CD4-positive, alpha-beta T cell treated with Interleukin-21 for 1 hour (primary cell): ENCODE measurements around the gene TSPAN3.

Experiments used
- DNase-seq: peaks from one replicate; pipeline ENCODE4 v3.0.0-alpha.2; 2020

TSPAN3 gene

DNA sequence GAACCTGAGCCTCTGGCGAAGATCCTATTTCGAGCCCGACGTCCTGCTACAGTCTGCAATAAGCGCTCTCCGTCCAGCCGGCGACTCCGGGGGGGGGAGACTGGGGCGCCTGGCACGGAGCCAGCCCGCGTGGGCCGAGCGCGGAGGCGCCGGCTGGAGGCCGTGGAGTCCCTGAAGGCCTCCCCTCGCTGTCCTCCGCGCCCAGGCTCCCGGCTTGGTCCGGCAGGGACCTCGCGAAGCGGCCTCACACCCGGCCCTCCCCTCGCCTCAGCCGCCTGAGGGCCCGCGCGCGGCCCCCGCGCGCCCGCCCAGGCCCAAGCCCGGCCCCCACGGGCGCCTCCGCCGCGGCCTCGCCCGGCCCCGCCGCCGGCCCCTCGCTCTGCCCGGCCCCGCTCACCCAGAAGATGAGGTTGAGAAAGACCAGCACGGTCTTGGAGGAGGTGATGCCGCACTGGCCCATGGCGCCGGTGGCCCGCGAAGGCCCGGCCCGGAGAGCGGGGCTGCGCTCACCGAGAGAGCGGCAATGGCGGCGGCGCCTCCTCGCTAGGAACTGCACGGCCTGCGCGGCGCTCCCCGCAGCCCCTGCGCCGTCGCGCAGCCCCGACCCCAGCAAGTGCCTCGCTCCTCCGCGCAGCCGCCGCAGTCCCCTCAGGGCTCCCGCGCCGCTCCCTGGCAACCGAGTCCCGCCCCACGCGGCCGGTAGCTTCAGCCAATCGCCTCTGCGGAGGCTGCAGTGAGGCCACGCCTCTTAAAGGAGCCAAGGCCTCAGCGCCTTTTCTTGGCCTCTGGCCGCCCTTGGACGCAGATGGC, at the start of gene TSPAN3:
TSS of gene TSPAN3 (minus strand) at position 615 of the 810 bp plus-strand sequence. CDS start at position 460, 155 bp downstream.
- peak; percentile 93 for DNase-seq

DNA sequence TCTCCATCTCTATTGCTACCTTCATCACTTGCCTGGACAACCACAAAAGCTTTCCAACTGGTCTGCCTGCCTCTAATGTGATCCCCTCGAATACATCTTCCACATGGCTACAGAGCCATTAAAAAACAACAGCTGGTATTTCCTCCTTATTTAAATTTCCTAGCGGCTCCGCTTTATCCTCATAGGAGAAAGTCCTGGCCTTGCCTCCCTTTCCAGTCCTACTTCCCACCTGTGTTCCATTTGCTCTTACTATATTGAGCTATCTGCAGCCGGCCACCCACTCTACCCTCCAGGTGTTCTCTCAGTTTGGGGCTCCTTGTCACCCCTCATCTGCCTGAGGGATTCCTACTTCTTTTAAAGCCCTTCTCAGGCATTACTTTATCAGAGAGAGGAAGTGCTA, 49.7 kb upstream of the TSPAN3 start:
- DNase-seq: no peak

DNA sequence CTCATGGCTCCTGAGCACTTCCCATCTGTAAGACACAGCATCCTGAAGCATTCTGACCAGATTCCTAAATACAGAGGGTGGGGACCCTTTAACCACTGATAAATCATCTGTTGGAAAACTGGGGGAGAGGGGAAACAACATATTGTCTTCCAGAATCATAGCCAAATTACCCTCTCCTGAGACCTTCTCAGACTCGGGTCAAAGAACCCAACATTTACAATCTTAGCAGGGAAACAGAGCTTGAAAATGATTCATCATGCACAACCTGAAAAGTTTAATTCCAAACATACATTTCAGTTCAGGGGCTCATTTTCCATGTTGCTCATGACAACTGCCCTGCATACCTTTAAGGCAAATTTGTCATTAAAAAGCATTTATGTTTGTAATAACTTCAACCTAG, 48.5 kb upstream of the TSPAN3 start:
- DNase-seq: no peak

DNA sequence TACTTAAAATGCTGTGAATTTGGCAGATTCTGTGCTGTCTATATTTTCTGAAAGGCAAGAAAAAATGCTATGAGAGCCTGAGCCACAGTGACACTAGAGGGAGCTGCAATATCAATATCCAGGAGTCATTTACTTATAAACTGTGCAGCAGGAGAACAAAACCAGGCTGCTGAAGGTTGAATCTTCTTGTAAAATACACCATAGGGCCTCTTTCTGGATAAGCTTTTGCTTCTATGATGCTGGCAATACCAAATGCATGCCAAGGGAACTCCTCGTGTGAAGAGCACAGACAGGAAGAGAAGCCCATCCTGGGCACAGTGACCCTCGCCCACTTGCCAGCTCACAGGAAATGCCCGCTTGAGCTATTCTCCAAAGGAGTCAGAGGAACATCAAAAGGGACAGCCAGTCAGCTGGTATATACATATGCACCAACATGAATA, 48.0 kb upstream of the TSPAN3 start:
- DNase-seq: peak; percentile 53

DNA sequence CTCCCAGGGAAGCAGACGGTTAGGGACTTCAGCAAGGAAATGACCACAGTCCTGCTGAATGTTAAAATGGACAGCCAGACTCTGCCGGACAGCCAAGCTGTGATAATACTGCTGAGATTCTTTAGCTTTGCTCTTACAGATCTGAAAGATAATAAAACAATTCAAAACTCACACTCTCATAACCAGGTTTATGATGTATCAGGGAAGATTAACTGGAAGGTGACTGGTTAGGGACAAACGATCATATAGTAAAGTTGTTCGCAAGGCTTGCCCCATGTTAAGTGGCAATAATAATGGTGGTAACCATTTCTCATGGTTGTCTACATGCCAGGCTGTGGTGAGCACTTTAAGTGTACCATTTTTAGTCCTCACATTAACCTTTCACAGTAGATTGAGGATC, 44.3 kb upstream of the TSPAN3 start:
- DNase-seq: no peak

DNA sequence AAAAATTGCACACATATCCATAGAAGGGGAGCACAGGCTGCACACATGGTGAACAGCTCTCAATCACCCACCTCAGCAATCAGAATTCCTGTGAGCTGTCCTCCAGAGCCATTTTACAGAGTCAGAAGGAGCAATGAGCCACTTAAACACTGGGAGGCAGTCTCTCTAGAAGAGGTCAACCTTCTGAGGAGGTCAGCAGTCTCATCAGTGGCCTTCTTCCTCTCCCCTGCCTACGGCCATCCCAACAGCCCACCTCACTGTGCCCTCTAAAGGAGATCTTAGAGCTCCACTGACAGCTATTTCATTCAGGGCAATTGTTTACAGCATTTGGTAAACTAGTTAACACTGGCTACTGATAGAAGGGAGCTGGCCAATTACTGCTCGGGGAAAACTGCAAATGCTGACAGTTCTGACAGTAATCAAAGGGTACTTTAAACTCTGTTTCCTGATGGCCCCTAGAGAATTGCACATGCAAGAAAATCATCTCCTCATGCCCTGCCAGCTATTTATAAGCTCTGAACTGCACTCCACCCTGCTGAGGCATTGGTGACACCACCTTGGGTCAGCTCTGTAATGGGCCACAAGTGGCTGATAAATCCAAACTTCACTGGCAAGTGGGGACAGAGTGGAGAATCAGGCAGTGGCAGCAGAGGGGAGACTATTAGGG, 42.1 kb upstream of the TSPAN3 start:
- DNase-seq: no peak

DNA sequence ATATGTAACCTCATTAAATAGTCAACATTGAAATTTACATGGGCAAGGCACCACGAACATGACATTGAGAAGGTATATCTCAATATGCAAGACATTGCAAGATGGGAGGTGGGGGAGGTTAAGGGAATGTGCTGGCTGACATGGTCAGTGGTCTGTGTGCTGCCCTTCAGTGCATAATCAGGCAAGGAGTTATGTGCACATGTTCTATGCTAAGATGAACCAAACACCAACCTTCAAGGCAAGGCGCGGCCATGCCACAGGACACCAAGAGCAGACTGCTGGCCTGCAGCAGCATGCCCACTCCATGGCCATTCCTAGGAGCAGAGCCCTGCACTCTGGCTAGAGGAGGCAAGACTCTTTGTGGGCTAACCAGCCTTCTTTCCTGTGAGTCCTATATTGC, 40.9 kb upstream of the TSPAN3 start:
- no peak for DNase-seq

DNA sequence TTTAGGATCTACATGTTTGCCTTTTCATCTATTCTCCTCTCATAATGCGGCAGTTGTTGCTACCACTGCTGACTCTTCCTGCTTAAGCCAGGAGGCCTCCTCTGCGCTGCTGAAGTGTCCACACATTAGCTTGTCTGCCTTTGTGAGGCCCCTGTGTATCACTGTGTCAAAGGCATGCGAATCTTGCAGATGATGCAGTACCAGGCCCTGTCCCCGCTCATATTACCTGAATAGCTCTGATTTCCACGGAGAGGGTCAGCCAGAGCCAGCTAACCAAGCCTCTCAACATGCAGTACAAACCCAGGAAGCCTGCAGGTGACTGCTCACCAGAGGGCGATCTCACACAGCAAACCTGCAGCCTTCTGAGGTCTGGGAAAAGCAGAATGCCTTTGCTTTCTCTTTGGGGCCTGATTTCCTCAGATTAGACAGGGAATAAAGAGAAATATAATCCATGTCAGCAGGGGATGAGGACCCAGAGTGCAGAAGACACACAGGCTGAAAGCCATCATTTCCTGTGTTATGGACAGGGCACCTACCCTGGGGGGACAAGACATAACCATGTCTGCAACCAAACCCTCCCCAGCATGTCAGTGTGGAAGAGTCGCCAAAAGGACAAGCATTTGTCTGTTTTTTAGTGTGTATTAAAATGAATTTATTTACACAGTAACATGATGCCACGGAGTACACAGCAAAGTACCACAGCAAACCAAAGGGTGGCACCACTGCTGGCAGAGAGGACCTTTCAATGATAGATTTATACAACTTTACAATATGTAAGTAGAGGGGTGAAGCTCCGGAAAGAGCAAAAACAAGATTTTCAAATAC, 36.8 kb upstream of the TSPAN3 start:
- DNase-seq: peak; percentile 28

DNA sequence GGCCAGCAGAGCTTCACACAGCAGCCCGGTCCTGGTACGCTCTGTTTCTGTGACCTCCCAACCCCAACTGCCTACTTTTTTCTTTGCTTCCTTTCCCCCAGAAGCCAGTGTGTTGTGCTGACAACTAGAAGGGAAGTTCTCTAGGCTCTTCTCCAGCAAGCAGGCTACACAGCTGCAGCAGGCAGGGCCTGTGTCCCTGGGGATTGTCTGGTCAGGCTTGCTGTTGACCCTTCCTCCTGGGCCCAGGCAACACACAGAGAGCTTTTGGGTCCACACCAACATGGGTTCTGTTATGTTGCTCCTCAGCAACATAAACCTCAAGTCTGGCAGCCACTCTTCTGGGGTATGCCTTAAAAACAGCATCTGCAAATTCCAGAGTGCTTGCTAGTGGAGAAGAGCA, 36.2 kb upstream of the TSPAN3 start:
- no peak for DNase-seq

DNA sequence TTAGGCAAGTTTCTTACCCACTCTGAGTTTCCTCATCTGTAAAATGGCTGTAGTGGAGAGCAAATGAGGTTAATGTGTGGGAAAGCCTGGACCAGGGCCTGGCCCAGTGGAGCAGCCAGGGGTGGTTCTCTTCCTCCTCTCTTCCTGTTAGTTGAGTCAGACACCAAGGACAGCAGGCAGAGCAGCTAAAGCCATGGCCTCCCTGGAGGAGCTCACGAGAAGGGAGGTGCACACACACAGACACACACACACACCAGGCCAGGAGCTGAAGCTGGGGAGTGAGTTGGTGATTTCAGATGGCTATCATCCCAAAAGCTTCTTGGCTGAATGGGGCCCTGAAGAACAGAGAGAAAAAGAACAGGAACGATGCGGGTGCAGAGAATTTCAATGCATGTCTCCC, 33.2 kb upstream of the TSPAN3 start:
- no peak for DNase-seq

DNA sequence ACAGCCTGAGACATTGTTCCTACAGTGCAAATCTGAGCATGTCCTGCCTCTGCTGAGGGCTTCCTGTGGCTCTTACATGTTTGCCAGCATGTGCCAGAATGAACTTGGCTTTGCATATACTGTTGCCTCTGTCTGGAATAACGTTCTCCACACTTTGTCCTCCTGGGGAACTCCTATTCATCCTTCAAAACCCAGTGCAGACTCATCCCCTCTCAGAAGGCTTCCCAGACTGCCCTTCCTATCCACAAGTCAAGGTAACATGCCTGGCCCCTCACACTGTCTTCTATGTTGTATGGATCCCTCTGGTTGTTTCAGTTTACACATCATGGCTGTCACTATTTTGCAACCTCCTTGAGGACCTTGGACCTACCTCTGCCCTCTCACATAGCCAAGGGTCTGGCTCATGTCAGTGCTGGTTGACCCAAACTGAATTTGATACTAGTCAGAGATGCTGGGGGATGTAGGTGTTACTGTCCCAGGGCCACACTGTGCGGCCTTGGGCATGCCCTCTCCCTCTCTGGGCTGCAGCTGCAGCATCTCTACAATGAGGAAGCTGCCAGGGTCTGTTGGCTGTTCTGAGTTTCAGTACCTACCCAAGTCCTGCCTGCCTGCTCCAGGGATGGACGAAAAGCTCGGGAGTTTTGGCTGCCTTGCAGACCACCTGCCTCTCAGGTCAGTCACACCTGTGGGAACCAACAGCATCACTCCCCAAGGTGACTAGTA, 29.0 kb upstream of the TSPAN3 start:
- DNase-seq: no peak

DNA sequence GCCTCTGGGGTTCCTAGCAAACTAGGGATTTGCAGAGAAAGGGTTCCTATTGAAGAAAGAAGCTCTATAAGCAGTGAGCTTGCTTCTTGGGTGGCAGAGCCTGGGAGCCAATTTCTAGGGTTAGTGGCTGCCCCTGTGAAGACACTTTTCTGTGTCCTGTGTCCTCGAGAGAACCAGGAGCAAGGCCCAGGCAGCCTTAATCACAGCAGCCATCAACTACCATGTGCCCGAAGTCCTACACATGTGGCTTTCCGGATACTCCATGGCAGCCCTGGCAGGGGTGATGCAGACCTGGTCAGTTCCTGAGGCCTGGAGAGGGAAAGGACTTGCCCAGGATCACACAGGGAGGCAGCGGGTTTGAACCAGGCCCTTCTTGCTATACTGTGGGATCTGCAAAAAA, 27.7 kb upstream of the TSPAN3 start:
- no peak for DNase-seq

DNA sequence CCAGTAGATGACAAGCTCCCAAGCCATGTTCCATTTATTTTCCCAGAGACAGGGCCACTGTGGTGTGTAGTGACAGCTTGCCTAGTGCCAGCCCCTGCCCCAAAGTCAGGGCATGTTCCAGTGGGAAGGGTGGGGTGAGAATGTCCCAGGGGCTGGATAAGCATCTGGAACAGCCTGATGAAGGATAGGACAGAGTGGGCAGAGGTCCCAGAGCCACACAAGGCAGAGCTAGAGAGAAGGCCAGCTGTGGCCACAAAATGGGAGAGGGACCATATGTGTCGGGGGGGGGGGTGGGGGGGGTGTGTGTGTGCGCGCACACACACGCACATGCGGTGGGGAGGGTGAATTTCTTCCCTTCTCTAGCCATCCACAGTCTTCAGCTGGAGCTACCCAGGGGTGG, 27.0 kb upstream of the TSPAN3 start:
- DNase-seq: no peak

DNA sequence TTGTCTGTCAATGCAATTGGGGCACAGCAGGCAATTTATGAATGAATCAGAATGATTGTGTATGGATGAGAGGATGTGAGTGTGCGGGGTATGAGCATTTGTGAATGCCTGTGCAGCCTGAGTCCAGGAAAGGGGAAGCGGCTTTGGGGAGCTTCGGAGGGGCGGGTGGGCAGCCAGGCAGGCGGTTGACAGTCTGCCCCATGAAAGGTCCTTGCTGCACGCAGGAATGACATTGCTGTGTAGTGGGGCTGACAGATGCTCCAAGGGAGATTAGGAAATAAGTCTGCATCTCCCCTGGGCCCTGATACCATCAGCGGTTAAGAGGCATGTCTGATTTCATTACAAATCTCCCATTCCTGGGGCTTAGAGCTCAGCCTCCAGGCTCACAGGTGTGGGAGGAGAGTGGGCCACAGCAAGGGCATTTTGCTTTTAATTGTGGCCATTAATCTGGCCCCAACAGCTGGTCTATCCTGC, 26.4 kb upstream of the TSPAN3 start:
- DNase-seq: no peak

DNA sequence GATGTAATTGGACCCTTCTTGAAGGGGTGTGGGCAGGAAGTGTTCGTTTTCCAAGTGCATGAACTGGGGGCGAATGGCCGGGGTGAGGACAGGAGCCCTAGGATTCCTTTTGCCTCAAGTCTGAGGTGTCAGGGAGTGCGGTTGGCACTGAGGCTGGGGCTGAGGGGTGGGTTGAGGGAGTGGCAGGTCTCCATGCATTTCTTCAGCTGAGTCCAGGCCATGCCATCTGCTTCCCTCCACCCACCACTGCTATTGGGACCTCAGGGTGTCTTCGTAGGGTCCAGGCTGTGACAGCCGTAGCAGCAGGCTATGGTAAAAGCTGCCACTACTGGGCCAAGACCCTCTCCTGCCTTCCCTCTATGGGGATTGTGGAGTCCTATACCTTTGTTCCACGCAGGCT, 25.6 kb upstream of the TSPAN3 start:
- DNase-seq: no peak

DNA sequence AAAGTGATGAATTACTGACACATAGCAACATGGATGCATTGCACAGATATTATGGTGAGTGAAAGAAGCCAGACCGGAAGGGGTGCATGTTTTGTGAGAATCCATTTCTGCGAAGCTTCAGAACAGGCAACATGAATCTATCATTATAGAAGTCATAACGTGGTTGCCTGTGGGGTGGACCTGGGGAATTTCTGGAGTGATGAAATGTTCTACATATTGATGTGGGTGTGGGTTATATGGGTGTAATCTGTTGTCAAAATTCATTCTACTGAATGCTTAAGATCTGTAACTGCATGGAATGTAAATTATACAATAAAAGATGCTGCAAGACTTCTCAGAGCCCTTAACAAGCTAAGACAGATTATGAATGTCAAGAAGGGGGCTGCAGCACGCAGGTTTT, 25.2 kb upstream of the TSPAN3 start:
- DNase-seq: no peak

DNA sequence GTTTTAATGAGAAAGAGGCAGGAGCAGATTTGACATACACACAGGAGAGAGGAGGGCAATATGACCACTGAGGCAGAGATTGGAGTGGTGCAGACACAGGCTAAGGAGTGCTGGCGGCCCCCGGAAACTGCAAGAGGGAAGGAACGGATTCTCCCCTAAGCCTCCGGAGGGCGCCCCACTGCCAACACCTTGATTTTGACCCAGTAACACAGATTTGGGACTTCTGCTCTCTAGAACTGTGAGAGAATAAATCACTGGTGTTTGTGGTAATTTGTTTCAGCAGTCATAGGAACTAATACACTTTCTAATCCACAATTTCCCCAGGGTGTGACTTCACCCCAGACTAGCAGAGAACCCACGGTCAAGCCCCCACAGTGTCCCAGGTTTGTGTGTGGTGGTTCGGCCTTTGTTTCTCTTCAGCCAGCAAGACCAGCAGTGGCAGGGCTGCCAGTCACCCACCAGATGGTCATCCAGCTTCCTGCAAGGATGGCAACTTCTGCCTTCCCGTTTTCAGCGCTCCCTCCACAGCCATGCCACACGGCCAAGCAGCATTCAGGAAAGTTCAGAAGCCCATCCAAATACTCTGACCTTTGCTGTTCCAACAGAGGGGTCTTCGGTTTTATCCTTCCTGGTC, 23.6 kb upstream of the TSPAN3 start:
- DNase-seq: no peak

DNA sequence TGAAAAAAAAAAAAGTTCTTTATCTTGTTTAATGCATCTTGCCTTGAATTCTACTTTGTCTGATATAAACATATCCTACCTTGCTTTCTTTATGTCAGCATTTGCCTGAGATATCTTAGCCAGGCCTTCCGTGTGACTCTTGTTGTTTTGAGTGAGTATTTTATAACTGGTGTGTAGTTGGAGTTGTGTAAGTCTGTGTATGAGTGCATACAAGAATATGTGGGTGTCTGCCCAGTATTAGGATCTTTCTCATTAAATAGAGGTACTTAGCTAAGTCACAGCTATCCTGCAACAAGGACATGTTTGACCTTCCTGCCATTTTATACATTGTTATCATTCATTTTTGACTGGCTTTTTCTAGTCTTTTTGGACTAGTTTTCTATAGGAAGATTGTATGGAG, 22.5 kb upstream of the TSPAN3 start:
- no peak for DNase-seq

DNA sequence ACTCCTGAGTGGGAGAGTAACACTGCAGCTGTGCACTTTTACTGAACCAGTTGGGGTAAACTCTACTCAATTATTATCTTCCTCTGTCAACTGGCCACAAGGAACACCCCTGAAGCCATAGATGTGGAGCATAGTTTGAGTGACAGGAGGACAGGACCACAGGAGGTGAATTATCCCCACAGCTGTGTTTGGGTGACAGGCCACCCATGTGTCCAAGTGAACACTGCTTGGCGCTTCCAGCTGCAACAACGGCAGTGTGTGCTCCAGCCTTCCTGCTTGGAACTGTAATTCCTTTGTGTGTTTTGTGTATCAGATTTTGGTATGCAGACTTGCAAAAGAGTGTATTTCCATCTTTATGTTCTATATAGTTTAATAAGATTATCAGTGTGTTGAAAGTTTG, 20.2 kb upstream of the TSPAN3 start:
- DNase-seq: no peak

DNA sequence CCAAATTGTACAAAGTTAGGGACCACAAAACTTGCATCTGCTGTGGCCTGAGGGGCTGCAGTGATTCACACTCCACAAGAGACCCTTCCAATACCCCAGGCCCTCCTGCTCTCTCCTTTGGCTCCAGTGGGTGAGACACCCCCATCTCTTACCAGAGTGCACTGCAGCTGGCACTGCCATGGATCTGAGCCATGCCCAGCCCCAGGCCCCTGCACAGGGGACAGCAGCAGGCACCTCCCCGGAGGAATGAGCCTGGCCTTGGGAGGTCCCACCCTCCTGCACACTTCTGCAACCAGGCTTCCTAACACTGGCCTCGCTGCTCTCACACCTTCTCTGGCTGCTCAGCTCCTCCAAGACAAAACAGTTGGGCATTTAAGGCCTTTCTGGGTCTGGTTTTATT, 16.3 kb upstream of the TSPAN3 start:
- DNase-seq: no peak

DNA sequence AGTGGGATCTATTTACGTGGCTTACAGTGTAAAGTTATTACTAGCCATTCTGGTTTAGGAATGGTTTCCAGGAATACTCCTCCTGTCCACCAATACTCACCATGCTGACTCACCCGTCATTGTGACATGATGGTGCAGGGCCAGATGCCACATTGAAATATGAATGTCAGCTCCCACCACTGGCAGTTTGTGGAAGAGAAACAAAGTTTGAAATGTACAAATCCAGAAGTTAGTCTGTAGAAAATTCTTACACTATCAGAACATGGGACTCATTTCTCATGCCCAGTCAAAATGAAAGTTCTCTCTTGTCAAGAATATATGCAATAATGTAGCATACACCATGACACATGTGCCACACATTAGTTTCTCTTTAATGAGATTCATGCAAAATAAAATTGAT, 14.4 kb upstream of the TSPAN3 start:
- DNase-seq: no peak

DNA sequence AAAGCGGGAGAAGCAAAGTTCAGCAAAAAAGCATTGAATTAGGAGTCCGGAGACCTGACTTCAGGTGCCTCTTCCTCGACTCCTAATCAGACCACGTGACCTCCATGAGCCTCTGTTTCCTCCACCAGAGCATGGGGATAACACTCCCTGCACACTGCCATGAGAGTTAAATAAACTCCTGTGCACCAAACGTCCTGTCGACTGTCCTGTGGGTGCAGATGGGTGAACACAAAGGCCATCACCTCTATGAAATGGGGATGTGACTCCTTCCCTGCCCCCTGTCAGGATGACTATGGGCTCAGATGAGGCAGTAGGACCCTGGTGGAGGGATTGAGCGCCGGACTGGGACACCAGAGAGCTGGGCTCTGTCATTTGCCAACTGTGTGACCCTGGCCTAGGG, 13.5 kb upstream of the TSPAN3 start:
- DNase-seq: no peak
